Measurements from ENCODE around the gene PTPRK. TPM values are rescaled to one million over a fixed set of nuclear protein-coding genes. Genes with fewer than 3 reads are reported as not detected.

Gene PTPRK
- total and polyA plus RNA-seq, 2 of the 8 experiments (the other 6 are each of a cell fraction or from before 2014, with no cell fraction given): 11.4 to 47.3 TPM

DNA sequence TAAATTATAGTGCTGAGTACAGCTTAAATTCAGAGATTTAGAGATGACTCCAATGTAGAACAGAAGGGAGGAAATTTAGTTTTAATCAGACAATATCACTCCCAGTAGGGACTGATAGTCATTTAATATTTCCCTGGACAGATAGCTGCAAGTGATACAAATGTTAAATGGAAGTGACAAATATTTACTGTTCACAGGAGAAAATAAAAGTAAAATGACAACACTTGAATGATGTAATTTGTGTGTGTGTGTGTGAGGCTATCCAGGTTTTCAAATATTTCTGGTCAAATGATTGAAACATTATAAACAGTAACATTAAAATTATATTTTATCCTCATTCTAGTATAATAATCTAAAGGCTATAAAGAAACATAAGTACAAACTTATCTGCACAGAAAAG, 399.2 kb downstream of the PTPRK start:
- Histone ChIP-seq H3K27me3 (replicated peaks in 1 of 4; ENCODE audit: control insufficient read depth in 3 of 4, extremely low read depth in 1 of 4, insufficient read depth in 3 of 4, low read length in 3 of 4) (no peaks in the 10 kb centered on the region), H3K27ac (ENCODE audit: low read depth, low read length) (no peak overlapping the region), H3K9me3 (ENCODE audit: insufficient read depth in 2 of 2, low read depth in 1 of 2, low read length in 1 of 2) (no peaks in the 10 kb centered on the region), H2BK15ac (ENCODE audit: low read length) (no peak overlapping the region), H4K20me1 (replicated peaks in 1 of 2; ENCODE audit: control insufficient read depth in 1 of 2, insufficient read depth in 2 of 2, low read length in 2 of 2) (no peaks in the 10 kb centered on the region), H3K9ac (replicated peaks in 1 of 4; ENCODE audit: extremely low read depth in 1 of 4, low read depth in 3 of 4, low read length in 3 of 4) (no peak overlapping the region), H3K79me2 (ENCODE audit: control insufficient read depth in 1 of 2, insufficient read depth in 2 of 2, low read length in 2 of 2) (no peaks in the 10 kb centered on the region), H2BK20ac (ENCODE audit: low read length) (no peak overlapping the region), H3K36me3 (ENCODE audit: control insufficient read depth in 2 of 4, insufficient read depth in 4 of 4, low read length in 3 of 4) (no peaks in the 10 kb centered on the region), H4K8ac (ENCODE audit: extremely low read depth, insufficient read depth, low read length) (no peak overlapping the region), H2BK12ac (ENCODE audit: low read depth, low read length) (no peak overlapping the region), H3K79me1 (ENCODE audit: low read depth, low read length) (no peaks in the 10 kb centered on the region), H3K4me1 (replicated peaks in 1 of 4; ENCODE audit: control insufficient read depth in 3 of 4, insufficient read depth in 4 of 4, low read length in 3 of 4) (no peaks in the 10 kb centered on the region), H3K4me2 (ENCODE audit: insufficient read depth in 1 of 2, low read depth in 2 of 2, low read length in 2 of 2) (no peak overlapping the region), H4K91ac (replicated peaks; ENCODE audit: insufficient read length, low read length) (no peak overlapping the region), H2AFZ (ENCODE audit: low read length) (no peak overlapping the region), H2BK5ac (ENCODE audit: low read depth, low read length) (no peak overlapping the region), H3K4ac (replicated peaks; ENCODE audit: insufficient read length, low read depth, low read length) (no peak overlapping the region), H3K56ac (replicated peaks; ENCODE audit: insufficient read length, low read depth, low read length) (no peak overlapping the region), H3K23me2 (ENCODE audit: low read depth, low read length) (no peaks in the 10 kb centered on the region), H4K5ac (ENCODE audit: insufficient read length, low read depth, low read length) (no peak overlapping the region), H3K23ac (ENCODE audit: insufficient read length) (no peak overlapping the region), H3K4me3 (ENCODE audit: extremely low read depth in 1 of 4, insufficient read depth in 2 of 4, low read depth in 3 of 4, low read length in 4 of 4) (no peak overlapping the region), H2BK120ac (replicated peaks; ENCODE audit: low read depth, low read length) (no peak overlapping the region), H2AK5ac (ENCODE audit: low read depth, low read length) (no peak overlapping the region), H3K18ac (ENCODE audit: extremely low read depth, low read length) (no peak overlapping the region), H3K14ac (ENCODE audit: insufficient read length) (no peak overlapping the region)
- CTCF ChIA-PET (ENCODE audit: partially characterized antibody): interaction anchor here (0.7 kb wide), 1 partner anchor 240 kb away, joined by 3 read pairs; no protein-coding TSS in a partner anchor
- FAIRE-seq (no peak), DNase-seq (ENCODE audit: low read depth in 1 of 2, low spot score in 2 of 2) (no peak)
- POLR2A ChIA-PET (ENCODE audit: partially characterized antibody): no interaction called here
- TF ChIP-seq RNF2 (IDR thresholded peaks at IDR 0.05; ENCODE audit: borderline replicate concordance, low read depth, low read length, missing control alignments, poor library complexity, severe bottlenecking): no peak
- no peak for TF ChIP-seq CBX8 (IDR thresholded peaks at IDR 0.05; ENCODE audit: borderline replicate concordance, low read depth, low read length)
- no peak for TF ChIP-seq PHF8 (conservative IDR thresholded peaks at IDR 0.05; ENCODE audit: low read depth, low read length)
- TF ChIP-seq YY1 (IDR thresholded peaks at IDR 0.05; ENCODE audit: low read depth, low read length): no peak
- TF ChIP-seq NANOG (IDR thresholded peaks at IDR 0.05; ENCODE audit: insufficient read depth, low read depth, low read length, poor library complexity, severe bottlenecking): no peak
- no peak for TF ChIP-seq NRF1 (IDR thresholded peaks at IDR 0.05; ENCODE audit: low read depth, low read length)
- TF ChIP-seq CREB1 (IDR thresholded peaks at IDR 0.05): no peak
